Urinary bladder (tissue), 4 donors: ENCODE measurements around the gene ASCL5. TPM values are rescaled to one million over a fixed set of nuclear protein-coding genes. Genes with fewer than 3 reads are reported as not detected.

Source experiments
- DNase-seq: peaks from one replicate; pipeline ENCODE4 v3.0.0-alpha.2; 2015; ENCODE audit errors: extremely low spot score
- H3K27ac ChIP-seq: one replicate; pipeline ENCODE4 v1.5.1; 2013; ENCODE audit warnings: low read depth, mild to moderate bottlenecking, moderate library complexity
- H3K36me3 ChIP-seq: one replicate; pipeline ENCODE4 v1.6.1; 2013; ENCODE audit warnings: mild to moderate bottlenecking, moderate library complexity; ENCODE audit not compliant: insufficient read depth
- H3K4me1 ChIP-seq: one replicate; pipeline ENCODE4 v1.6.1; 2013; ENCODE audit warnings: mild to moderate bottlenecking, moderate library complexity; ENCODE audit not compliant: insufficient read depth
- H3K4me3 ChIP-seq: one replicate; pipeline ENCODE4 v1.5.1; 2013; ENCODE audit warnings: low read depth, low read length
- WGBS: extraction: QIAGEN DNeasy Blood & Tissue Kit; methylation state at CpG from one replicate; pipeline ENCODE4 v1.1.7; 2013; 5-methylcytosine and 5-hydroxymethylcytosine counted together
- polyA plus RNA-seq: library from polyadenylated mRNA; stranded (reverse); fragments of 200-250 nt; gene quantifications from one replicate; pipeline ENCODE4 v1.2.3, GENCODE V29; 2013
- total RNA-seq: library from RNA; depleted of rRNA; stranded (reverse); fragments of >200 nt; gene quantifications from one replicate; pipeline ENCODE4 v1.2.3, GENCODE V29; 2014
- donor health status: healthy with polysubstance abuse.
- donor health status: healthy.

Gene ASCL5
- total and polyA plus RNA-seq, 2 donors = not detected

GRCh38 chr1:201115390-201115937 is 11.5 kb downstream of the ASCL5 start:
- Histone ChIP-seq H3K36me3 (no peaks in the 10 kb centered on the region), H3K4me3 (no peak overlapping the region), H3K4me1 (no peaks in the 10 kb centered on the region), H3K27ac (no peak overlapping the region)
- WGBS = 95% methylated on average over 25 of the region's 25 CpGs
- no peak for DNase-seq

GRCh38 chr1:201114245-201115131 is 12.5 kb downstream of the ASCL5 start:
- 2% methylated on average over 88 of the region's 88 CpGs for WGBS
- Histone ChIP-seq H3K36me3 (no peaks in the 10 kb centered on the region), H3K27ac (no peak overlapping the region), H3K4me3 (peak overlapping the region; percentile 36), H3K4me1 (no peaks in the 10 kb centered on the region)
- peak; percentile 93 for DNase-seq

DNA sequence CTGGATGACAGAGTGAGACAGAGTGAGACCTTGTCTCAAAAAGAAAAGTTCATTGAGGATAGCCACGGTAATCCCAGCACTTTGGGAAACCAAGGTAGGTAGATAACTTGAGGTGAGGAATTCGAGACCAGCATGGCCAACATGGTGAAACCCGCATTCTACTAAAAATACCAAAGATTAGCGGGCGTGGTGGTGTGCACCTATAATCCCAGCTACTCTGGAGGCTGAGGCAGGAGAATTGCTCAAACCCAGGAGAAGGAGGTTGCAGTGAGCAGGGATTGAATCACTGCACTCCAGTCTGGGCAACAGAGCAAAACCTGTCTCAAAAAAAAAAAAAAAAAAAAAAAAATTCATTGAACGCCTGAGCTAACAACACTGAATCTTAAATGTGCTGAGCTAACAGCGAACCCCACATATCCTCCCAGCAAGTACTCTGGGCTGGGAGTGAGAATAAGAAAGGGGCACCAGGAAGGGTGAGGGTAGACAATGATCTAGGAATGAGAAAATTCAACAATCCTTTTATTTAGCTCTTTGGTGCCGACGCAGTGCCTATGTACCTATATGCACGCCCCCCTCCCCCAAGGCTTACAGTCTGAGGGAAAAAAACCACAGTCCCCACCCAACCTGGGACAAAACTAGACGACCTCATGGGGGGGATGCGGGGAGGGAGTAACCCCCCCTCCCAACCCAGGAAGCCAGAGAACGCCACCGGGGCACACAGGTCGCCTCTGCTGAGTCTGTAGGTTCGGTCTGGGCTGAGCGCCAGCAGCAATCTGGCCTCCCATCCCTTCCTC is 13.3 kb downstream of the ASCL5 start:
- no peaks in the 10 kb centered on the region for H3K4me1 ChIP-seq
- H3K4me3 ChIP-seq = no peak overlapping the region
- DNase-seq = peak; percentile 21
- WGBS = 42% methylated on average over 17 of the region's 17 CpGs
- H3K27ac ChIP-seq = no peak overlapping the region
- H3K36me3 ChIP-seq = no peaks in the 10 kb centered on the region

GRCh38 chr1:201112926-201113325 is 14.1 kb downstream of the ASCL5 start:
- H3K4me1 ChIP-seq = no peaks in the 10 kb centered on the region
- no peak for DNase-seq
- no peak overlapping the region for H3K27ac ChIP-seq
- 93% methylated on average over 3 of the region's 3 CpGs for WGBS
- H3K4me3 ChIP-seq = no peak overlapping the region
- no peaks in the 10 kb centered on the region for H3K36me3 ChIP-seq

DNA sequence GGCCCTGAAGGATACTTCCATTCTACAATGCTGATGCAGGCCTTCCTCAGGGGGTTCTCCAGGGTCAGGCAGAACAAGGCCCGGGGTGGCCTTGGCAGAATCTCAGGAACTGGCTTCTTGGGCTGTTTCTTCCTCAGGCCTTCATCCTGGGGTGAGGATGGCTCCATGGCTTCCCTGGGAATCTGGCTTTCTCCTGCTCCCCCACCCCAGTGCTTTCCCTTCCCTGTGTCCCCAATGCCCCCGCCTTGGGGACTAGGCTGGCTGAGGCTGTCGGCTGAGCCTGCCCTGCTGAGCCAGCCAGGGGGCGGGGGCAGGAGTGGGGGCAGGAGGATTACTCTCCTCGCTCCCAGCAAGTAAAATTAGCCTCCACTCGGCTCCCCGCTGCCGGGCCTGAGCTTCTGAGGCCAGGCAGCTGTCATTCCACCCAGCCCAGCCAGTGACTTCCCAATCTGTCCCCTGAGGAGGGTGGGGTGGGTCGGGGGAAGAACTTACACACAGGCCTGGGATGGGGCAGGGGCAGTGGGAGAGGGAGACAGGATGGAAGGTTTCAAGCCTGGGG is 14.7 kb downstream of the ASCL5 start, which contains the start of gene CACNA1S:
TSS of gene CACNA1S (minus strand) at position 254 of the 559 bp plus-strand sequence. CDS start at position 167, 87 bp downstream.
- DNase-seq = no peak
- no peaks in the 10 kb centered on the region for H3K36me3 ChIP-seq
- WGBS = 85% methylated on average over 9 of the region's 9 CpGs
- H3K27ac ChIP-seq = no peak within 1 kb of the TSS
- H3K4me3 ChIP-seq = no peak within 1 kb of the TSS
- no peaks in the 10 kb centered on the region for H3K4me1 ChIP-seq

GRCh38 chr1:201111672-201112071 is 15.3 kb downstream of the ASCL5 start:
- H3K4me1 ChIP-seq = no peaks in the 10 kb centered on the region

DNA sequence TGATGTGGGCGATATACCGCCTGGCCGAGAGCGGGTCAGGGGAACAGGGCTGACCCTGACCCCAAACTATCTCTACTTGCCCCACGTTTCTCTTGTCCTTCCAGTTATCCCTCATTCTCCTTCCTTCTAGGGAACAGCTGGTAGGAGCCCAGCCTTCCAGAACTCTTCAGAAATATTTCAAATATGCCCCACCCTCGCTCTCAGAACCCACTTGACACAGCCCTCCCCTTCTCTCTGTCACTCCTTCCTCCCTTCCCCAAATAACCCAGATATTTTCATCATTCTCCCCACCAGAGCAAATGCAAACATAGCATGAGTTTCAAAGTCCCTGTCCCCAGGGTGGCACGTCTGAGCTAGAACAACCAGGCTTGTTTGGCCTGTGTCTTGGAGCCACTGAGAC is 15.8 kb downstream of the ASCL5 start:
- H3K36me3 ChIP-seq = no peaks in the 10 kb centered on the region
- 81% methylated on average over 7 of the region's 7 CpGs for WGBS
- H3K27ac ChIP-seq = no peak overlapping the region
- no peak for DNase-seq
- no peaks in the 10 kb centered on the region for H3K4me1 ChIP-seq
- H3K4me3 ChIP-seq = no peak overlapping the region

More at GRCh38 chr1:201111672-201112071, 15.3 kb downstream of the ASCL5 start:
- H3K4me3 ChIP-seq = no peak overlapping the region
- no peak for DNase-seq
- WGBS = 96% methylated on average over 3 of the region's 3 CpGs
- H3K27ac ChIP-seq = no peak overlapping the region
- H3K36me3 ChIP-seq = no peaks in the 10 kb centered on the region

GRCh38 chr1:201110616-201111015 is 16.4 kb downstream of the ASCL5 start:
- Histone ChIP-seq H3K36me3 (no peaks in the 10 kb centered on the region), H3K4me3 (no peak overlapping the region), H3K27ac (no peak overlapping the region), H3K4me1 (no peaks in the 10 kb centered on the region)
- WGBS = 95% methylated on average over 5 of the region's 5 CpGs
- no peak for DNase-seq

- 91% methylated on average over 10 of the region's 10 CpGs for WGBS
- Histone ChIP-seq H3K4me3 (no peak overlapping the region), H3K4me1 (no peaks in the 10 kb centered on the region), H3K27ac (no peak overlapping the region), H3K36me3 (no peaks in the 10 kb centered on the region)
- DNase-seq = no peak
Observed at GRCh38 chr1:201110138-201110537, 16.8 kb downstream of the ASCL5 start.

DNA sequence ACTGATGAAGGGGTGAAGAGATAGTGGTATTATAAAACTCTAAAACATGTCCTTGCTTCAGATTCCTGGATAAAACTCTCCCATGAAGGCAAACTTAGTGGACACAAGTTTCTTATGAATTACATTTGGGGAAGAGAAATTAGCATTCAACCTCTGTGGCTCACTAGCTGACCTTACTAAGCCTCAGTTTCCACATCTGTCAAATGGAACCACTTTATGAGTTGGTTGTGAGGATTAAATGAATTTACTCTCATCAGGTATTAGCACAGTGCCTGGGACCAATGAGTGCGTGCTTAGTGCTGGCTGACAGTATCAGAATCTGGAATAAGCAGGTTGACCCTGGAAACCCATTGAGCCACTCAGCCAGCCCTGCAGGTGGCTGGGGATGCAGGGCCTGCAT is 17.3 kb downstream of the ASCL5 start:
- DNase-seq = no peak
- no peaks in the 10 kb centered on the region for H3K4me1 ChIP-seq
- no peak overlapping the region for H3K4me3 ChIP-seq
- 98% methylated on average over 1 of the region's 1 CpG for WGBS
- H3K36me3 ChIP-seq = no peaks in the 10 kb centered on the region
- H3K27ac ChIP-seq = no peak overlapping the region

- Histone ChIP-seq H3K36me3 (no peaks in the 10 kb centered on the region), H3K27ac (no peak overlapping the region), H3K4me3 (no peak overlapping the region), H3K4me1 (peaks cover 3% of the 10 kb centered on the region)
- 80% methylated on average over 1 of the region's 1 CpG for WGBS
- no peak for DNase-seq
Observed at GRCh38 chr1:201108614-201109013, 18.4 kb downstream of the ASCL5 start.

DNA sequence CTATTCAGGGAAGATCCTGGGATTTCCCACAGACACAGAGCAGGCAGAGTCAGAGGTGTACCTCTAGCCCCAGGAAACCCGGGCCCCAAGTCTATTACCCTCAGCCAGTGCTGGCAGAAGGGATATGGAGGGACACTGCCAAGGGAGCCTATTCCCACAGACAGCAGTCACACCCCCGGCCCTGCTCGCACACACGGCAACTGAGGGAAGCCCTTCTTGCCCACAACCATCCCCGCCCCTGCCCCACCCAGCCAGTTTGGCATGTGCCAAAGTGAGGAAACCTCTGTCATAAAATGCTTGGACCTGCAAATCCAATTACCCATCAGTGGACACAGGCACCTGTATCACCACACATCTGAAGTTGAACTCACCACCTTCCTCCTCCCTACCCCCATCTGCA is 21.3 kb downstream of the ASCL5 start:
- WGBS = 83% methylated on average over 5 of the region's 5 CpGs
- no peak for DNase-seq
- no peak overlapping the region for H3K4me3 ChIP-seq

DNA sequence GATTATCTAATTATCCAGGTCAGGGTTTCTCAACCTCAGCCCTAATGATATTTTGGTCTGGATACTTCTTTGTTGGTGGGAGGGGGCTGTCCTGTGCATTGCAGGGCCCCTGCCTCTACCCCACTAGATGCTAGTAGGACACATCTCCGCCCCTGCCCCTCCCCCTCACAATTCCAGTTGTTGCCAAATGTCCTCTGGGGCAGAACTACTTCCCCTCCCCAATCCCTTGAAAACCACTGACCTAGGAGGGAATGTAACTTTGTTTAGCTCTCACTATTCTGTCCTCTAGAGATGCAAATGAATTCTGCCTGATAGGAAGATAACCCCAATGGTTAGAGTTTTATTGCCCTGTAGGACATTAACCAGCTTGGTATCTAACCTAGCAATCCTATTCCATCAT is 22.8 kb downstream of the ASCL5 start:
- Histone ChIP-seq H3K4me3 (no peak overlapping the region), H3K4me1 (peaks cover 3% of the 10 kb centered on the region), H3K27ac (no peak overlapping the region), H3K36me3 (no peaks in the 10 kb centered on the region)
- 77% methylated on average over 1 of the region's 1 CpG for whole genome bisulfite sequencing
- DNase-seq = no peak

More for the DNA sequence above, 21.3 kb downstream of the ASCL5 start:
- peaks cover 3% of the 10 kb centered on the region for H3K4me1 ChIP-seq
- no peak overlapping the region for H3K27ac ChIP-seq
- no peaks in the 10 kb centered on the region for H3K36me3 ChIP-seq
